Measurements from ENCODE around the gene CCDC92B. TPM values are rescaled to one million over a fixed set of nuclear protein-coding genes. Genes with fewer than 3 reads are reported as not detected.

The CCDC92B gene
- total RNA-seq, 1 experiment from 2014 or later = 0.66 TPM

DNA sequence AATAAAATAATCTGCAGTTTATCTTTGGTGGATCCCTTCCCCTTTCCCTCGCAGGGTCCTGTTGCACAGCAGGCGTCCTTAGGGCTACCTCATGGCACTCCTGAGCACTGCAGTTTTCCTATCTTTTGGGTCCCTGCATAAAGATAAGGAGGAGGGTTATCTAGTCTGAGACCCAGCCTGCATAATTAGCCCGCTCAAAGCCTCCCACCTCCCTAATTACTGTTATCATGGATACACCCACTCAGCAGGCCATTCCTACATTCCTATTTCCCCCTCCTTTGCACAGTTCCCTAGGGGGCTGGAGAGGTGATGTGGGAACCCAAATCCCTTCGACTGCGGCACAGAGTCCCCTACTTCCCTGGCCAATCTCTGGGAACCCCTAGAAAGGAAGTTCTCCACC lies 32.8 kb downstream of the CCDC92B start:
- ChIA-PET POLR2A (no interaction called here), CTCF (no interaction called here)
- Histone ChIP-seq H3K9me3 (no peaks in the 10 kb centered on the region), H3K27me3 (replicated peaks; ENCODE audit: control insufficient read depth, insufficient read depth, low read length) (no peaks in the 10 kb centered on the region), H3K36me3 (ENCODE audit: control insufficient read depth, insufficient read depth, low read length) (no peaks in the 10 kb centered on the region), H3K4me1 (no peaks in the 10 kb centered on the region; the same call in 1 of the 2 replicates), H3K4me3 (ENCODE audit: low read depth, low read length) (no peak overlapping the region)
- no peak for DNase-seq
- H3K36me3 Mint-ChIP-seq (ENCODE audit: insufficient read depth, unreplicated experiment) = peaks cover 9% of the 10 kb centered on the region
- intact Hi-C loops (cut with micrococcal nuclease; ENCODE audit: unreplicated experiment) = no loop called here
- peaks cover 15% of the 10 kb centered on the region for H3K4me1 Mint-ChIP-seq (ENCODE audit: low read depth, unreplicated experiment)
- H3K4me3 Mint-ChIP-seq (ENCODE audit: unreplicated experiment) = no peak overlapping the region
- TF ChIP-seq CTCF (IDR thresholded peaks at IDR 0.05; ENCODE audit: insufficient read depth in 1 of 2, low read depth in 1 of 2, low read length in 1 of 2, severe bottlenecking in 1 of 2, unreplicated experiment in 1 of 2) = no peak
- no peaks in the 10 kb centered on the region for H3K27me3 Mint-ChIP-seq (ENCODE audit: insufficient read depth, unreplicated experiment)
- no peak overlapping the region for H3K27ac Mint-ChIP-seq (ENCODE audit: unreplicated experiment)
- H3K9me3 Mint-ChIP-seq (ENCODE audit: unreplicated experiment) = no peaks in the 10 kb centered on the region
- no TSS peak for BruUV-seq (replicated peaks)

DNA sequence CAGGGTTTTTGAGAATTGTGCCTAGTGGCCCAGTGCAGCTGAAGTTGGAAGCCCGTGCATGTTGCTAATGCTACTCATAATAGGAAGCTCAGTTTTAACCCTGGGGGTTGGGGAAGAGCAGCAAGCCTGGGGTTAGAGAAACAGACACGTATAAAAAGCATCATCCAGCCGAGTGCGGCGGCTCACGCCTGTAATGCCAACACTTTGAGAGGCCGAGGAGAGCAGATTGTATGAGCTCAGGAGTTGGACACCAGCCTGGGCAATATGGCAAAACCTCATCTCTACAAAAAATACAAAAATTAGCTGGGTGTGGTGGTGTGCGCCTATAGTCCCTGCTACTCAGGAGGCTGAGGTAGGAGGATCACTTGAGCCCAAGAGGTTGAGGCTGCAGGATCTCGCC lies 35.6 kb downstream of the CCDC92B start:
- no peak for DNase-seq
- Histone ChIP-seq H3K27me3 (replicated peaks; ENCODE audit: control insufficient read depth, insufficient read depth, low read length) (no peaks in the 10 kb centered on the region), H3K4me3 (ENCODE audit: low read depth, low read length) (no peak overlapping the region), H3K9me3 (no peaks in the 10 kb centered on the region), H3K4me1 (peaks cover 16% of the 10 kb centered on the region), H3K36me3 (ENCODE audit: control insufficient read depth, insufficient read depth, low read length) (no peaks in the 10 kb centered on the region)
- ChIA-PET POLR2A (no interaction called here), CTCF (interaction anchor here (0.7 kb wide), 1 partner anchor 9 kb away, joined by 5 read pairs; no protein-coding TSS in a partner anchor)
- Mint-ChIP-seq H3K4me3 (ENCODE audit: unreplicated experiment) (no peak overlapping the region), H3K36me3 (ENCODE audit: insufficient read depth, unreplicated experiment) (peaks cover 22% of the 10 kb centered on the region), H3K4me1 (ENCODE audit: low read depth, unreplicated experiment) (peaks cover 31% of the 10 kb centered on the region), H3K9me3 (ENCODE audit: unreplicated experiment) (no peaks in the 10 kb centered on the region), H3K27ac (ENCODE audit: unreplicated experiment) (no peak overlapping the region), H3K27me3 (ENCODE audit: insufficient read depth, unreplicated experiment) (no peaks in the 10 kb centered on the region)
- intact Hi-C loops (cut with micrococcal nuclease; ENCODE audit: unreplicated experiment) = loop anchor here (5.0 kb wide), 1 partner anchor 122 kb away; the partner anchor contains the start of gene PAFAH1B1
- no TSS peak for BruUV-seq (replicated peaks)
- no peak for TF ChIP-seq CTCF (IDR thresholded peaks at IDR 0.05; ENCODE audit: insufficient read depth in 1 of 2, low read depth in 1 of 2, low read length in 1 of 2, severe bottlenecking in 1 of 2, unreplicated experiment in 1 of 2)

- peak overlapping the region; percentile 95 for H3K4me3 ChIP-seq (ENCODE audit: low read depth, low read length)
- Mint-ChIP-seq H3K36me3 (ENCODE audit: insufficient read depth, unreplicated experiment) (peaks cover 22% of the 10 kb centered on the region), H3K9me3 (ENCODE audit: unreplicated experiment) (no peaks in the 10 kb centered on the region), H3K4me1 (ENCODE audit: low read depth, unreplicated experiment) (peaks cover 24% of the 10 kb centered on the region), H3K4me3 (ENCODE audit: unreplicated experiment) (peak overlapping the region; percentile 98), H3K27ac (ENCODE audit: unreplicated experiment) (peak overlapping the region; percentile 83), H3K27me3 (ENCODE audit: insufficient read depth, unreplicated experiment) (no peaks in the 10 kb centered on the region)
- TF ChIP-seq CTCF (IDR thresholded peaks at IDR 0.05; ENCODE audit: insufficient read depth in 1 of 2, low read depth in 1 of 2, low read length in 1 of 2, severe bottlenecking in 1 of 2, unreplicated experiment in 1 of 2) = no peak
- no peak for DNase-seq
- POLR2A ChIA-PET = interaction anchor here (0.5 kb wide), 1 partner anchor 27 kb away, joined by 3 read pairs; no protein-coding TSS in a partner anchor
- H3K36me3 ChIP-seq (ENCODE audit: control insufficient read depth, insufficient read depth, low read length) = 0 out of 2 replicates have a peak, but pooled peaks cover 1% of the 10 kb centered on the region
- CTCF ChIA-PET = no interaction called here
- TSS peak; percentile 68 for BruUV-seq (replicated peaks)
- no peaks in the 10 kb centered on the region for H3K27me3 ChIP-seq (replicated peaks; ENCODE audit: control insufficient read depth, insufficient read depth, low read length)
- intact Hi-C loops (cut with micrococcal nuclease; ENCODE audit: unreplicated experiment) = loop anchor here (1.0 to 5.0 kb wide), 2 partner anchors 12 to 120 kb away; partner anchors contain the start of gene PAFAH1B1
- H3K4me1 ChIP-seq = peaks cover 17% of the 10 kb centered on the region
- H3K9me3 ChIP-seq = no peaks in the 10 kb centered on the region
Observed at GRCh38 chr17:2712300-2713043, 37.0 kb downstream of the CCDC92B start.

Measured in Caco-2 (cell line).